Measurements from ENCODE around the gene KCNMA1. TPM values are rescaled to one million over a fixed set of nuclear protein-coding genes. Genes with fewer than 3 reads are reported as not detected.

Gene KCNMA1
- total and polyA plus RNA-seq, 8 donors: 0.92 to 155 (median 54.3) TPM

- Histone ChIP-seq H3K27ac (no peak overlapping the region), H3K4me1 (no peaks in the 10 kb centered on the region), H3K9me3 (no peaks in the 10 kb centered on the region), H3K27me3 (no peaks in the 10 kb centered on the region), H3K36me3 (no peaks in the 10 kb centered on the region), H3K4me3 (no peak overlapping the region)
- WGBS, 5 donors: 92 to 96% (median 95%) methylated on average over 2 of the region's 2 CpGs
- DNase-seq: no peak
- no peak for TF ChIP-seq CTCF (IDR thresholded peaks at IDR 0.05)
- TF ChIP-seq EP300 (IDR thresholded peaks at IDR 0.05): no peak
- no peak for TF ChIP-seq POLR2A (IDR thresholded peaks at IDR 0.05)
- no peak for TF ChIP-seq POLR2AphosphoS5 (IDR thresholded peaks at IDR 0.05)
- intact Hi-C loops (cut with DNase I; ENCODE audit: low total_unique reads): no loop called here
Observed at GRCh38 chr10:77056650-77057049, 581.0 kb downstream of the KCNMA1 start.

GRCh38 chr10:77052593-77052992 lies 585.0 kb downstream of the KCNMA1 start:
- Histone ChIP-seq H3K4me1 (no peaks in the 10 kb centered on the region), H3K4me3 (no peak overlapping the region), H3K36me3 (no peaks in the 10 kb centered on the region), H3K27ac (no peak overlapping the region), H3K9me3 (no peaks in the 10 kb centered on the region), H3K27me3 (no peaks in the 10 kb centered on the region)
- no peak for TF ChIP-seq CTCF (IDR thresholded peaks at IDR 0.05)
- TF ChIP-seq POLR2AphosphoS5 (IDR thresholded peaks at IDR 0.05): no peak
- TF ChIP-seq POLR2A (IDR thresholded peaks at IDR 0.05): no peak
- TF ChIP-seq EP300 (IDR thresholded peaks at IDR 0.05): no peak
- WGBS, 5 donors: 84 to 89% (median 85%) methylated on average over 2 of the region's 2 CpGs
- DNase-seq: no peak
- intact Hi-C loops (cut with DNase I; ENCODE audit: low total_unique reads): no loop called here

- TF ChIP-seq EP300 (IDR thresholded peaks at IDR 0.05) (no peak), POLR2A (IDR thresholded peaks at IDR 0.05) (no peak), POLR2AphosphoS5 (IDR thresholded peaks at IDR 0.05) (no peak), CTCF (IDR thresholded peaks at IDR 0.05) (no peak)
- no peak overlapping the region for H3K27ac ChIP-seq
- no peaks in the 10 kb centered on the region for H3K9me3 ChIP-seq
- no peaks in the 10 kb centered on the region for H3K36me3 ChIP-seq
- no peaks in the 10 kb centered on the region for H3K27me3 ChIP-seq
- DNase-seq: no peak
- intact Hi-C loops (cut with DNase I; ENCODE audit: low total_unique reads): no loop called here
- H3K4me1 ChIP-seq: peaks cover 0 to 6% (median 0%) of the 10 kb centered on the region in 4 donors
- no peak overlapping the region for H3K4me3 ChIP-seq
Observed at GRCh38 chr10:77051837-77052236, 585.8 kb downstream of the KCNMA1 start.

DNA sequence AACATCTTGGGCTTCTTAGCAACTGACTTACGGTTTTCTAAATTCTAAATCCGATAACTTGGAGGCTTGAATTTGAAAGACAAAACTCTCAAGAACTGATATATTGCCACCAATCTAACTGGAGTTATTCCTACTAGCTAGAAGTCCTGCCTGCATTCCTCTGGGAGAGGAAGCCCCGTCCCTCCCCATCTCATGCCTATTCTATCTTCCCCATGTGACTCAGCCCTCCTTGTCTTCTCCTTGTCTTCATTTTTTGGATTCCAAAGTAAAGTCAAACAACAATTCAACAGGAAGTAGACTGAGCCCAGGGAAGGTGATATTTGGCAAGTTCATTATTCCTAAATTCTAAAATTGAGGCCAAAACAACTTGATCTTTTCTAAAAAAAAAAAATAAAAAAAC lies 587.7 kb downstream of the KCNMA1 start:
- H3K27ac ChIP-seq: no peak overlapping the region
- H3K4me1 ChIP-seq: peaks cover 0 to 8% (median 0%) of the 10 kb centered on the region in 4 donors
- H3K4me3 ChIP-seq: no peak overlapping the region
- no peak for DNase-seq
- intact Hi-C loops (cut with DNase I; ENCODE audit: low total_unique reads): no loop called here
- no peak for TF ChIP-seq EP300 (IDR thresholded peaks at IDR 0.05)
- no peak for TF ChIP-seq CTCF (IDR thresholded peaks at IDR 0.05)
- TF ChIP-seq POLR2AphosphoS5 (IDR thresholded peaks at IDR 0.05): no peak
- TF ChIP-seq POLR2A (IDR thresholded peaks at IDR 0.05): no peak
- WGBS, 5 donors: 71 to 95% (median 87%) methylated on average over 3 of the region's 3 CpGs
- no peaks in the 10 kb centered on the region for H3K36me3 ChIP-seq
- no peaks in the 10 kb centered on the region for H3K9me3 ChIP-seq
- no peaks in the 10 kb centered on the region for H3K27me3 ChIP-seq
